Activated B cell treated with CpG ODN at 0.5 μM for 24 hours (primary cell): ENCODE data around the gene COPB1. TPM values are rescaled to one million over a fixed set of nuclear protein-coding genes. Genes with fewer than 3 reads are reported as not detected.

Experiments used
- ATAC-seq: fragments of 200-7000 bp; cut with Tn5 transposase; one replicate; pipeline ENCODE4 v1.10.0; 2021; ENCODE audit warnings: low read depth, mild to moderate bottlenecking, moderate library complexity
- CTCF ChIA-PET: fragments of 350-600 bp; sonication (Branson Sonifier 250); formaldehyde crosslinking; loops from one replicate; lab custom pipeline; 2021; ENCODE audit warnings: antibody characterized with exemption; lab: Charles Lee
- POLR2A ChIA-PET: fragments of 350-600 bp; sonication (Branson Sonifier 250); formaldehyde crosslinking; loops from one replicate; lab custom pipeline; 2021; ENCODE audit warnings: antibody characterized with exemption; lab: Charles Lee
- DNase-seq: peaks from one replicate; pipeline ENCODE4 v3.0.0; 2022
- H3K27ac Mint-ChIP-seq: one replicate; pipeline ENCODE4 v1.8.0; 2020; ENCODE audit warnings: mixed read lengths
- H3K27me3 Mint-ChIP-seq: one replicate; pipeline ENCODE4 v1.8.0; 2021; ENCODE audit warnings: mixed read lengths
- H3K36me3 Mint-ChIP-seq: one replicate; pipeline ENCODE4 v1.8.0; 2021; ENCODE audit warnings: low read depth, mixed read lengths
- H3K4me1 Mint-ChIP-seq: one replicate; pipeline ENCODE4 v1.8.0; 2021; ENCODE audit warnings: mixed read lengths
- H3K4me3 Mint-ChIP-seq: one replicate; pipeline ENCODE4 v1.8.0; 2020; ENCODE audit warnings: mild to moderate bottlenecking, mixed read lengths
- H3K9me3 Mint-ChIP-seq: one replicate; pipeline ENCODE4 v1.8.0; 2020; ENCODE audit warnings: mixed read lengths
- CTCF ChIP-seq: fragments of 200-600 bp; IDR thresholded peaks from one replicate; pipeline ENCODE4 v1.8.0; 2022; ENCODE audit warnings: antibody characterized with exemption, mild to moderate bottlenecking
- intact Hi-C: fragments of 100-400 bp; cut with micrococcal nuclease; formaldehyde crosslinking; loops from one replicate; pipeline ENCODE4 v1.15.1; 2024
- total RNA-seq: library from RNA; stranded (reverse); gene quantifications from 2 replicates; pipeline ENCODE4 v1.2.3, GENCODE V29; 2022

COPB1 gene
- total RNA-seq, 1 donor from 2014 or later, result 90.1 TPM

GRCh38 chr11:14445542-14446530 lies 53.8 kb downstream of the COPB1 start:
- no peak overlapping the region for H3K4me3 Mint-ChIP-seq
- H3K27ac Mint-ChIP-seq, result no peak overlapping the region

GRCh38 chr11:14444441-14445189 lies 55.0 kb downstream of the COPB1 start:
- no peak overlapping the region for H3K27ac Mint-ChIP-seq
- peaks cover 20% of the 10 kb centered on the region for H3K4me1 Mint-ChIP-seq
- intact Hi-C loops, result no loop called here
- POLR2A ChIA-PET, result no interaction called here
- no peak for TF ChIP-seq CTCF
- no peak overlapping the region for H3K4me3 Mint-ChIP-seq
- CTCF ChIA-PET, result no interaction called here
- no peaks in the 10 kb centered on the region for H3K9me3 Mint-ChIP-seq
- no peaks in the 10 kb centered on the region for H3K27me3 Mint-ChIP-seq
- no peaks in the 10 kb centered on the region for H3K36me3 Mint-ChIP-seq
- ATAC-seq (no peak), DNase-seq (no peak)

More at GRCh38 chr11:14445542-14446530, 53.8 kb downstream of the COPB1 start:
- ChIA-PET POLR2A (no interaction called here), CTCF (interaction anchor here (0.7 to 1.0 kb wide), 2 partner anchors 14 to 145 kb away, joined by 3 read pairs; no protein-coding TSS in a partner anchor)
- Mint-ChIP-seq H3K27me3 (no peaks in the 10 kb centered on the region), H3K9me3 (no peaks in the 10 kb centered on the region), H3K4me1 (peaks cover 20% of the 10 kb centered on the region), H3K36me3 (no peaks in the 10 kb centered on the region)
- intact Hi-C loops, result loop anchor here (2.0 kb wide), 1 partner anchor 31 kb away; no protein-coding TSS in a partner anchor
- ATAC-seq, result no peak
- DNase-seq, result no peak
- no peak for TF ChIP-seq CTCF

- ChIA-PET CTCF (no interaction called here), POLR2A (no interaction called here)
- DNase-seq (no peak), ATAC-seq (no peak)
- H3K36me3 Mint-ChIP-seq, result no peaks in the 10 kb centered on the region
- H3K9me3 Mint-ChIP-seq, result no peaks in the 10 kb centered on the region
- H3K4me1 Mint-ChIP-seq, result peaks cover 30% of the 10 kb centered on the region
- no peak overlapping the region for H3K27ac Mint-ChIP-seq
- TF ChIP-seq CTCF, result no peak
- no peaks in the 10 kb centered on the region for H3K27me3 Mint-ChIP-seq
- intact Hi-C loops, result loop anchor here (2.0 kb wide), 1 partner anchor 19 kb away; no protein-coding TSS in a partner anchor
- no peak overlapping the region for H3K4me3 Mint-ChIP-seq
Measured at GRCh38 chr11:14443638-14444037, 56.0 kb downstream of the COPB1 start.

- DNase-seq (no peak), ATAC-seq (no peak)
- no peaks in the 10 kb centered on the region for H3K9me3 Mint-ChIP-seq
- no peak overlapping the region for H3K27ac Mint-ChIP-seq
- H3K36me3 Mint-ChIP-seq, result no peaks in the 10 kb centered on the region
- H3K4me3 Mint-ChIP-seq, result no peak overlapping the region
- no peaks in the 10 kb centered on the region for H3K27me3 Mint-ChIP-seq
- ChIA-PET CTCF (interaction anchor here (1.1 to 2.0 kb wide), 2 partner anchors 19 to 135 kb away, joined by 3 to 5 read pairs; no protein-coding TSS in a partner anchor), POLR2A (no interaction called here)
- H3K4me1 Mint-ChIP-seq, result peaks cover 22% of the 10 kb centered on the region
- intact Hi-C loops, result no loop called here
- no peak for TF ChIP-seq CTCF
Measured at GRCh38 chr11:14435717-14436512, 63.7 kb downstream of the COPB1 start.
